Measurements from ENCODE around the gene ITGB7.

- TF ChIP-seq, protein P1, sequence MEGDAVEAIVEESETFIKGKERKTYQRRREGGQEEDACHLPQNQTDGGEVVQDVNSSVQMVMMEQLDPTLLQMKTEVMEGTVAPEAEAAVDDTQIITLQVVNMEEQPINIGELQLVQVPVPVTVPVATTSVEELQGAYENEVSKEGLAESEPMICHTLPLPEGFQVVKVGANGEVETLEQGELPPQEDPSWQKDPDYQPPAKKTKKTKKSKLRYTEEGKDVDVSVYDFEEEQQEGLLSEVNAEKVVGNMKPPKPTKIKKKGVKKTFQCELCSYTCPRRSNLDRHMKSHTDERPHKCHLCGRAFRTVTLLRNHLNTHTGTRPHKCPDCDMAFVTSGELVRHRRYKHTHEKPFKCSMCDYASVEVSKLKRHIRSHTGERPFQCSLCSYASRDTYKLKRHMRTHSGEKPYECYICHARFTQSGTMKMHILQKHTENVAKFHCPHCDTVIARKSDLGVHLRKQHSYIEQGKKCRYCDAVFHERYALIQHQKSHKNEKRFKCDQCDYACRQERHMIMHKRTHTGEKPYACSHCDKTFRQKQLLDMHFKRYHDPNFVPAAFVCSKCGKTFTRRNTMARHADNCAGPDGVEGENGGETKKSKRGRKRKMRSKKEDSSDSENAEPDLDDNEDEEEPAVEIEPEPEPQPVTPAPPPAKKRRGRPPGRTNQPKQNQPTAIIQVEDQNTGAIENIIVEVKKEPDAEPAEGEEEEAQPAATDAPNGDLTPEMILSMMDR (optimal IDR thresholded peaks at IDR 0.05 in 1 of 3, IDR thresholded peaks at IDR 0.05 in 1 of 3, conservative IDR thresholded peaks at IDR 0.05 in 1 of 3; ENCODE audit: extremely low read depth in 1 of 3, insufficient read depth in 2 of 3, low read length in 3 of 3) = no peak
- no peak for TF ChIP-seq EZH2 (IDR thresholded peaks at IDR 0.05; ENCODE audit: low read length)
Observed at GRCh38 chr12:53227836-53228235, 20.8 kb upstream of the ITGB7 start.

Measured in keratinocyte (primary cell).